C1 segment of cervical spinal cord (tissue), 14 donors: ENCODE measurements around the gene KMT2A.

Experiments used
- DNase-seq, 14 donors: peaks; one replicate each; lab custom pipeline; 2025; lab: John Stamatoyannopoulos, UW

KMT2A gene

GRCh38 chr11:118532852-118533768 lies 96.8 kb downstream of the KMT2A start:
- no peak for DNase-seq

GRCh38 chr11:118533769-118534729 lies 97.8 kb downstream of the KMT2A start:
- peak in 9 of 14 donors; percentile 8 to 46 (median 25) for DNase-seq

GRCh38 chr11:118535261-118535660 lies 99.0 kb downstream of the KMT2A start:
- DNase-seq = no peak

- DNase-seq = no peak
These were observed 100.4 kb downstream of the KMT2A start for GRCh38 chr11:118536726-118537125.

DNA sequence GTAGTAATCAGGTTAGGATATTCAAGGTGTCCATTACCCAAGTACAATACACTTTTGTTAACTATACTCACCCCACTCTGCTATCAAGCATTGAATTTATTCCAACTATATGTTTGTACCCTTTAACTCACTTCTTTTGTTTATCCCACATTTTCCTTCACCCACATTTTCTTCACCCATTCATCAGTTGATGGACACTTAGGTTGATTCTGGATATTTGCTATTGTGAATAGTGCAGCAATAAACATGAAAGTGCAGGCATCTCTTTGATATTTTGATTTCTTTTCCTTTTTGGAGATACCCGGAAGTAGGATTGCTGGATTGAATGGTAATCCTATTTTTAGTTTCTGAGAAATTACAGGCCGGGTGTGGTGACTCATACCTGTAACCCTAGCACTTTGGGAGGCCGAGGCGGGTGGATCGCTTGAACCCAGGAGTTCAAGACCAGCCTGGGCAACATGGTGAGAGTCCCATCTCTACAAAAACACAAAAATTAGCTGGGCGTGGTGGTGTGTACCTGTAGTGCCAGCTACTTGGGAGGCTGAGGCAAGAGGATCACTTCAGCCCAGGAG lies 101.2 kb downstream of the KMT2A start:
- DNase-seq = no peak

GRCh38 chr11:118544010-118544646 lies 107.8 kb downstream of the KMT2A start:
- no peak for DNase-seq

GRCh38 chr11:118544647-118545010 lies 108.3 kb downstream of the KMT2A start:
- DNase-seq = no peak

GRCh38 chr11:118545533-118545932 lies 109.2 kb downstream of the KMT2A start:
- no peak for DNase-seq

DNA sequence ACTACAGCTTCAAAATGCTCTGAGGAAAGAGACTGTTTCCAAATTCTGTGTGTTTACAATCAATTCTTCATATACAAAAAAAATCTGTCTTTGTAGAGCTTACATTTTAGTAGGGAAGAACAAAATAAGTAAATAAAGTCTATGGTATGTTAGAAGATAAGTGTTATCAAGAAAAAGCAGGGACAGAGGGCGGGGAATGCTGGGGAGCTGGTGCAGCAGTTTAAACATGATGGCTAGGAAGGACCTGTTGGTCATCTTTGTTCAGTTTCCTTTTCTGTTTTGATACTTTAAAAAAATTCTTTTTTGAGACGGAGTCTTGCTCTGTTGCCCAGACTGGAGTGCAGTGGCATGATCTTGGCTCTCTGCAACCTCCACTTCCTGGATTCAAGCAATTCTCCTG lies 110.8 kb downstream of the KMT2A start:
- DNase-seq = no peak

GRCh38 chr11:118552341-118552740 lies 116.0 kb downstream of the KMT2A start:
- DNase-seq = no peak

DNA sequence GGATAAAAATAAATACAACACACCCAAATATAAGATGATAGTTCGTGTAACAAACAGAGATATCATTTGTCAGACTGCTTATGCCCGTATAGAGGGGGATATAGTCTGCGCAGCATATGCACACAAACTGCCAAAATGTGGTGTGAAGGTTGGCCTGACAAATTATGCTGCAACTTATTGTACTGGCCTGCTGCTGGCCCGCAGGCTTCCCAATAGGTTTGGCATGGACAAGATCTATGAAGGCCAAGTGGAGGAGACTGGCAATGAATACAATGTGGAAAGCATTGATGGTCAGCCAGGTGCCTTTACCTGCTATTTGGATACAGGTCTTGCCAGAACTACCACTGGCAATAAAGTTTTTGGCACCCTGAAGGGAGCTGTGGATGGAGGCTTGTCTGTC lies 124.5 kb downstream of the KMT2A start:
- DNase-seq = no peak

GRCh38 chr11:118565051-118565450 lies 128.8 kb downstream of the KMT2A start:
- DNase-seq = peak in 4 of 14 donors; percentile 1 to 17 (median 10)

DNA sequence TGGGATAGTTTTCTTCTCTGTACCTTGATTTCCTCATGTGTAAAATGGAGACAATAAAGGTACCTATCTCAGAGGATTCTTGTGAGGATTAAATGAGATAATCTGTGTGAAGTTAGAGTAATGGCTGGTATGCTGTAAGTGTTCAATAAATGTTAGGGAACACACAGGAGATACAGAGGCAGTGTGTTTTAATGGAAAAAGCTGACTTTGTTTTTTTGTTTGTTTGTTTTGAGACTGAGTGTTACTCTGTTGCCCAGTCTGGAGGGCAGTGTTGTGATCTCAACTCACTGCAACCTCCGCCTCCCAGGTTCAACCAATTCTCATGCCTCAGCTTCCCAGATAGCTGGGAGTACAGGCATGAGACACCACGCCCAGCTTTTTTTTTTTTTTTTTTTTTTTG lies 133.4 kb downstream of the KMT2A start:
- DNase-seq = no peak

DNA sequence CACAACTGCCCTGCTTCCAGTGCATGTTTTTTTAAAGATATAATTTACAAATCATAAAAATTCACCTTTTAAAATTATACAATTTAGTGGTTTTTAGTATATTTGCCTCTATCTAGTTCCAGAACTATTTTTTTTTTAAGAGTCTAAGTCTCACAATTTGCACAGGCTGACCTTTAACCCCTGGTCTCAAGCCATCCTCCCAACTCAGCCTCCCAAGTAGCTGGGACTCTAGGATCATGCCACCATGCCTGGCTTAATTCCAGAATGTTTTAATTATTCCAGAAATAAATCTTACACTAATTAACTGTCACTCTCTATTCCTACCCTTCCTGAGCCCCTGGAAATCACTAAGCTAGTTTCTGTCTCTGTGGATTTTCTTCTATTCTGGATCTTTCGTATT lies 134.5 kb downstream of the KMT2A start:
- DNase-seq = no peak

DNA sequence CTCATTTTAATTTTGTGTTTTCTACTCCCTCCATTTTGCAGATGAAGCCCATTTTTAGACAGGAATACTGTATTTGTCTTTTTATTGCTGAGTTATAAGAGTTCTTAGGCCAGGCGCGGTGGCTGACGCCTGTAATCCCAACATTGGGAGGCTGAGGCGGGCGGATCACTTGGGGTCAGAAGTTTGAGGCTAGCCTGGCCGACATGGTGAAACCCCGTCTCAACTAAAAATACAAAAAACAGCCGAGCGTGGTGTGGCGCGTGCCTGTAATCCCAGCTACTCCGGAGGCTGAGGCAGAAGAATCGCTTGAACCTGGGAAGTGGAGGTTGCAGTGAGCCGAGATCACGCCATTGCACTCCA lies 135.4 kb downstream of the KMT2A start:
- peak in 1 of 14 donors; percentile 20 for DNase-seq

GRCh38 chr11:118572061-118572980 lies 136.0 kb downstream of the KMT2A start, which contains the start of gene ARCN1:
Gene ARCN1 (plus strand): TSS chr11:118572409. CDS start chr11:118572548, 139 bp downstream.
- peak; percentile 30 to 82 (median 72) for DNase-seq

DNA sequence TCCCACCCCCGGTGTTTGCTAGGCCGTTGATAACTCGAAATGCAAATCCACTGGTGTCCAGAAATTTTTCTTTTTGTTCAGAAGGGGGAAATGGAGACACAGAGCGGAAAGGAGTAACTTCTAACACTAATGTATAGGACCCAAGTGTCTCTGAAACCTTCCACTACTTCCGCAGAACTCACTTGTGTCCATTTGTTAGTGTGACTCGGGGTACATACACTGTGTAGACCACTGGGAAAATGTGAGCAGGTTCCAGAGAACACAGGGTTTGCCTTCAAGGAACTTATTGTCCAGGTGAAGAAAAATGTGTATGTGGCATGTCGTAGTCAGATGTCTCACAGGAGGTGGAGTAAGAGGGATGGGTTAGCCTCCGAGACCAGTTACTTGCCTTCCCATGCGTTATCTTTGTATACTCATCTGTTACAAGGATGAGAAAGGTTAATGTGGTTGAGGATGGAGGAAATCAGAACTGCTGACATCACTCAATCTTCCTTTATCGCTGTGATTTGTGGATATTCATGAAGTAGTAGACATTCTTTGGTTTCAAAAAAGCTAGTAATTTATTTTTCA lies 136.8 kb downstream of the KMT2A start:
- DNase-seq = peak in 2 of 14 donors; percentile 31 to 35

- DNase-seq = no peak
These were observed 138.3 kb downstream of the KMT2A start for GRCh38 chr11:118574636-118575035.
